ENCODE data around the gene PFKFB3.
"Not testable (repeated sequence)": the region's sequence is repeated elsewhere in the genome, so short reads cannot be mapped to it uniquely, and the experiment has no call there.

Gene PFKFB3

GRCh38 chr10:6202098-6202683 lies 541 bp upstream of the PFKFB3 start:
- no peak for DNase-seq (ENCODE audit: low spot score)

DNA sequence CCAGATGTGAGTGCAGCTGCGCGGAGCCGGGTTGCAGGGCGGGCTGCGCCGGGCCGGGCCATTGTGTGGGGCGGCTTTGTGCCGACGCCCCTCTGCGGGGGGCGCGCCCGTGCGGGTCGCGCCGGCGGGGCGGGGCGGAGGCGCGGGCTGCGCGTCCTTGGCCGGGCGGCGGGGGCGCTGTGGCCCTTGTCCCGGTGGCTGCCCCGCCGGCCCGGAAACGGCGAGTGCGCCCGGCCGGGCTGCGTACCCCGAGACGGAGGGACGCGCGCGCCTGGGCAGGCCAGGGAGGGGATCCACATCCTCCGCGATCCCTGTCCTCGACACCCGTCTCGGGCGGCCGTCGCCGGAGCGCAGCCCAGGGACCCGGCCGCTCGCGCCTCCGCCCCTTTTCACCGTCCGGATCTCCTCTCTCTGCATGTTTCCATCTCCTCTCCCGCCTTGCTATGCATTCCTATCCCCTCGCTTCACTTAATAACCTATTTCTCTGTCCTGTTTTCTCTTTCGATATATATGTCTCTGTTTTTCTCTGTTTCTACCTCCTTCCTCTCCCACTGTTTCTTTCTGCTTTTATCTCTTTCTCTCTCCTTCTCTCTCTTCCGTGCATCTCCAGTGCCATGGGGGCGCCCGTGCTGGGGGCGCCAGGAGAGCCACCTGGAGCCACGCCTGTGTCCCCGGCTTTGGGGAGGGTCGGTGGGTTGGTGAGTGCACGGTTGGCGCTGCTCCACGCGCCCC lies 765 bp downstream of the PFKFB3 start:
- peak; percentile 77 for DNase-seq (ENCODE audit: low spot score)

DNA sequence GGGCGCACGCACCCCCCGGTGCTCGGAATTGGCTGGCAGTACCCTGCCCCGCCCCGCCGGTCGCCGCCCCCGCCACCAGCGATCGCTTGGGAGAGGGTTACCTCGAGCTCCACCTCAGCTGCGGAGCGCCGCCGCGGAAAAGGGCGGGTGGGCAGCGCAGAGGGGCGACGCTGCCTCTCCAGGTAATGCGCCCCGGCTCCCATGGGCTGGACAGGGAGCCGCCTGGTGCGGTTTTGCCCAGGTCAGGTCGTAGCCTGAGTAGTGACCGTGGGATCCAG lies 1.3 kb downstream of the PFKFB3 start:
- DNase-seq (ENCODE audit: low spot score), result no peak

- peak; percentile 34 for DNase-seq (ENCODE audit: low spot score)
Observed at GRCh38 chr10:6204341-6205191, 1.8 kb downstream of the PFKFB3 start.

- DNase-seq (ENCODE audit: low spot score), result not testable (repeated sequence)
Observed at GRCh38 chr10:6206486-6206885, 3.8 kb downstream of the PFKFB3 start.

GRCh38 chr10:6207658-6208057 lies 4.9 kb downstream of the PFKFB3 start:
- no peak for DNase-seq (ENCODE audit: low spot score)

DNA sequence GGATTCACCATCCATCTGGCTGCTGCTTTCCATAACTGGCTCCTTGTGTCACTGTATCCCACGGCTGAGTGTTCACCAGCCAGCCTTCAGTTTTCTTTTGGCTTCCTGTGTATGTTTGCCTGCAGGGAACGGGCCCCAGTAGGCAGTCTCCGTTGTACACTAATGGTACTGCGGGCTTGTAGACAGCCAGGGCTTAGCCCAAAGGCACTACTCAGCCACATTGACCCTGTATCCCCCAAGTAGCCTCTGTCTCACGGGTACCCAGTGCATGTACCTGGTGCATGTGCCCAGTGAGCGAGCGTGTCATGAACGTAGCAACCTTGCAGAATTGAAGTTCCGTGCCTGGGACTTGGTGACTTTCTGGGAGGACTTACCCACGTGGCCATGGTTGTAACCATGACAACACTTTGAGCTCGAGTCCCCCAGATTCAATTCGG lies 6.1 kb downstream of the PFKFB3 start:
- DNase-seq (ENCODE audit: low spot score), result peak; percentile 9

GRCh38 chr10:6211341-6211670 lies 8.6 kb downstream of the PFKFB3 start:
- no peak for DNase-seq (ENCODE audit: low spot score)

GRCh38 chr10:6211671-6212635 lies 9.2 kb downstream of the PFKFB3 start:
- no peak for DNase-seq (ENCODE audit: low spot score)

DNA sequence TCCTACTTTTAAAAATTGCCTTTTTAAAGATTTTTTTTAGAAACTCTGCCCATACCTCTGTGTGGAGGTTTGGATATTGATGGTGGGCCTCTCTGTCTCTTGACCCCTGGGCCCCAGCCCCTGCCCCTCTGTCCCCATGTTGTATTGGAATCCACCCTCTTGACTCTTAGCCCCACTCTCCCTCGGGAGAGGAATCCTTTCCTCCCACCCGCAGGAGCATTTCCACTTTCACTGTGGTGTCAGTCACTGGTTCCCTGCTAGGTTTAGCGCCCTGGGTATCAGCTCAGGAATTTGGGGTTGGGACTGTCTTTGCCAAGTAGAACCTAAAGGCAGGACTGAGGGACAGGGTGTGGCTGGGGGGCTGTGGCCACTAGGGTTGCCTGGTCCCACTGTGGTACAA lies 10.1 kb downstream of the PFKFB3 start:
- DNase-seq (ENCODE audit: low spot score), result no peak

- no peak for DNase-seq (ENCODE audit: low spot score)
Observed at GRCh38 chr10:6213257-6213905, 10.6 kb downstream of the PFKFB3 start.

DNA sequence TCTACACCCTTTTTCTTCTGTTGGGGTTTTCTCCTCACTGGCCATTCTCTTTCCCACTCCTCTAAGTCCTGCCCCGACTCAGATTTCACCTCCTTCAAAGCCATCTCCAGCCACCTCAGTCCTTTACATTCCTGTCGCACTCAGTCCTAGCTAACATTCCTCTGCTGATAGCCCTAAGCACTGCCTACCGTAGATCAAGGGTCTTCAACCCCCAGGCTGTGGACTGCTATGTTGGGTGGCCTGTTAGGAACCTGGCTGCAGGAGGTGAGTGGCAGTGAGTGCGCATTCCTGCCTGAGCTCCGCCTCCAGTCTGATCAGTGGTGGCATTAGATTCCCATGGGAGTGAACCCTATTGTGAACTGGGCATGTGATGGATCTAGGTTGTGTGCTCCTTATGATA lies 11.2 kb downstream of the PFKFB3 start:
- no peak for DNase-seq (ENCODE audit: low spot score)

- no peak for DNase-seq (ENCODE audit: low spot score)
Observed at GRCh38 chr10:6214612-6215011, 11.9 kb downstream of the PFKFB3 start.

DNA sequence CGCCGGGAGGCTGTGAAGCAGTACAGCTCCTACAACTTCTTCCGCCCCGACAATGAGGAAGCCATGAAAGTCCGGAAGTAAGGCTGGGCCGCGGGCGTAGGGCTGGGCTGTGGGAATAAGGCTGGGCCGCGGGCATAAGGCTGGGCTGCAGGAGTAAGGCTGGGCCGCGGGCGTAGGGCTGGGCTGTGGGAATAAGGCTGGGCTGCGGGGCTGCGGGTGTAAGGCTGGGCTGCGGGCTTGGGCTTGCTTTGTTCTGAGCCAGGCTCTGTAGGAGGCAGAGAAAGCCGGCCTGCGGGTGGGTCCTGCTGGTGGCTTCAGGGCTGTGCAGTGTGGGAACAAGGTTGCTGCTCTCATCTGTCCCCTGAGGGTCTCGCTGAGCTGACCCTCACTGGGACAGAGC lies 12.5 kb downstream of the PFKFB3 start:
- DNase-seq (ENCODE audit: low spot score), result no peak

- no peak for DNase-seq (ENCODE audit: low spot score)
Observed at GRCh38 chr10:6215683-6216484, 13.2 kb downstream of the PFKFB3 start.

DNA sequence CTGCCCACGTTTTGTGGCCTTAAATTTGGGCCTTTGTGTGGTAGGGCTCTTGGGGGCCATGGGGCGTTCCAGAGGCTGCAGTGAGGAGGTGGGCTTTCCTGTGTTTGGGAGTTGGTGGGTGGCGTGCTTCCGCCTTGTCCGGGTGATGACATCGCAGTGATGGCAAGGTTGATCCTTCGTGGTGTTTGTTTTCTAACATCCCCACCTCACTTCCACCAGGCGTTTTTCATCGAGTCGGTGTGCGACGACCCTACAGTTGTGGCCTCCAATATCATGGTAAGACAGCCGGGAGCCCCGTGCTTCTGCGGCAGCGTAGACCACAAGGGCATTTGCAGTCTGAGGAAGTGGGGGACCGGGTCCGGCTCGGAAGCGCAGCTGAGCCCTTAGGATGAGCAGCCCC lies 14.2 kb downstream of the PFKFB3 start:
- no peak for DNase-seq (ENCODE audit: low spot score)

GRCh38 chr10:6217611-6218010 lies 14.9 kb downstream of the PFKFB3 start:
- no peak for DNase-seq (ENCODE audit: low spot score)

- no peak for DNase-seq (ENCODE audit: low spot score)
Observed at GRCh38 chr10:6218692-6219493, 16.2 kb downstream of the PFKFB3 start.

DNA sequence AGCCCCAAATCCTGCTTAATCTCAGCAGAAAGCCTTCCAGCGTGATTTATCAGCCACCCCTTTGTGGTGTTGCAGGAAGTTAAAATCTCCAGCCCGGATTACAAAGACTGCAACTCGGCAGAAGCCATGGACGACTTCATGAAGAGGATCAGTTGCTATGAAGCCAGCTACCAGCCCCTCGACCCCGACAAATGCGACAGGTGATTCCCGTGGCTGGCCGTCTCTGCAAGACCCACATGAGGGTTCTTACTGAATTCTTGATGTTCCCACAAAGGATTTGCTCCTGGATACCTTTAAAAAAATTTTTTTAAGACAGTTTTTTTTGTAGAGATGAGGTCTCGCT lies 16.7 kb downstream of the PFKFB3 start:
- DNase-seq (ENCODE audit: low spot score), result no peak
